AG04450 (cell line): Measurements from ENCODE around the gene STX12. TPM values are rescaled to one million over a fixed set of nuclear protein-coding genes. Genes with fewer than 3 reads are reported as not detected.

Experiments
- CTCF ChIA-PET: fragments of 300-600, 350-600 bp; formaldehyde crosslinking; extraction: SDS; loops from one replicate; lab custom pipeline; 2022; ENCODE audit warnings: antibody characterized with exemption, inconsistent platforms; lab: Charles Lee
- POLR2A ChIA-PET: fragments of 350-600 bp; formaldehyde crosslinking; extraction: SDS; loops from one replicate; lab custom pipeline; 2021; ENCODE audit warnings: antibody characterized with exemption, inconsistent platforms; lab: Yijun Ruan, JAX
- DNase-seq: peaks from one replicate; pipeline ENCODE4 v3.0.0-alpha.2; 2011; ENCODE audit warnings: low read depth, low spot score
- H3K27ac ChIP-seq: one replicate; pipeline ENCODE4 v1.5.1; 2012; ENCODE audit warnings: low read depth, low read length, control low read depth
- H3K27me3 ChIP-seq: one replicate; pipeline ENCODE4 v1.6.0; 2012; ENCODE audit warnings: low read length; ENCODE audit not compliant: control insufficient read depth, insufficient read depth
- H3K4me3 ChIP-seq: 2 replicates; pipeline ENCODE4 v1.5.1; 2011; ENCODE audit warnings: mild to moderate bottlenecking, low read depth, low read length, control low read depth
- H3K9me3 ChIP-seq: 2 replicates; pipeline ENCODE4 v1.5.1; 2012; ENCODE audit warnings: low read length; ENCODE audit not compliant: control insufficient read depth, insufficient read depth
- CTCF ChIP-seq: IDR thresholded peaks from 2 replicates; pipeline ENCODE4 v1.5.1; 2011; ENCODE audit warnings: low read depth, low read length, control low read depth, inconsistent platforms
- polyA plus RNA-seq: library from polyadenylated mRNA; depleted of rRNA; stranded (reverse); fragments of >200 nt; gene quantifications from 2 replicates; pipeline ENCODE4 v1.2.3, GENCODE V29; 2011

STX12 gene
- polyA plus RNA-seq, 1 experiment = 42.6 TPM

- POLR2A ChIA-PET = interaction anchor here (0.6 kb wide), 1 partner anchor 427 kb away, joined by 3 read pairs; no protein-coding TSS in a partner anchor
- Histone ChIP-seq H3K9me3 (peaks cover 6% of the 10 kb centered on the region; the same call in 1 of the 2 replicates), H3K27me3 (no peaks in the 10 kb centered on the region), H3K4me3 (no peak overlapping the region), H3K27ac (no peak overlapping the region)
- CTCF ChIA-PET = interaction anchor here (0.9 kb wide), 1 partner anchor 107 kb away, joined by 3 read pairs; no protein-coding TSS in a partner anchor
- no peak for DNase-seq
- no peak for TF ChIP-seq CTCF
Observed at GRCh38 chr1:27832762-27833161, 59.7 kb downstream of the STX12 start.

- POLR2A ChIA-PET = interaction anchor here (0.6 kb wide), 1 partner anchor 426 kb away, joined by 3 read pairs; no protein-coding TSS in a partner anchor
- Histone ChIP-seq H3K27ac (no peak overlapping the region), H3K9me3 (peaks cover 6% of the 10 kb centered on the region; the same call in 1 of the 2 replicates), H3K27me3 (no peaks in the 10 kb centered on the region), H3K4me3 (no peak overlapping the region)
- DNase-seq = no peak
- no peak for TF ChIP-seq CTCF
- CTCF ChIA-PET = interaction anchor here (0.9 to 1.0 kb wide), 2 partner anchors 17 to 108 kb away, joined by 3 read pairs; no protein-coding TSS in a partner anchor
Observed at GRCh38 chr1:27833470-27833869, 60.5 kb downstream of the STX12 start.

DNA sequence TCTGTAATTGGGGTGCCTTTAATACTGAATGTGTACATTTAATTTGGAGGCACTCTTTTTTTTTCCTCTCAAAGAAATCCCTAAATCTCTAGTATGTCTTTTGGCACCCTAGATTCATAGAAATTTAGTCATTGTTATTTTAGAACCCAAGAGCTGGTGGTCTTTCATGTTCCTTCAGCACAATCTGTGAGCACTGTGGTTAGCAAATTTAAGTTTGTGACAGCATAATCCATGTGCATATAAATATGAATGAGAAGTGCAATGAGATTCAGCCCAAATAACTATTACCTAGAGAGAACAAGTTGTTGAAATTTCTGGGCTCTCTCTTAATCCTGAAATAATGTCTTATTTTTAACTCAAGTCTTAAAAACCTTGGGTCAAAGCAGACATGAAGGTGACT, 62.0 kb downstream of the STX12 start:
- Histone ChIP-seq H3K9me3 (peaks cover 6% of the 10 kb centered on the region; the same call in 1 of the 2 replicates), H3K4me3 (no peak overlapping the region), H3K27ac (no peak overlapping the region), H3K27me3 (no peaks in the 10 kb centered on the region)
- DNase-seq = no peak
- ChIA-PET CTCF (no interaction called here), POLR2A (no interaction called here)
- TF ChIP-seq CTCF = no peak

- CTCF ChIA-PET = no interaction called here
- POLR2A ChIA-PET = no interaction called here
Observed at GRCh38 chr1:27835501-27835900, 62.5 kb downstream of the STX12 start.

More at GRCh38 chr1:27835501-27835900, 62.5 kb downstream of the STX12 start:
- Histone ChIP-seq H3K4me3 (no peak overlapping the region), H3K9me3 (peaks cover 6% of the 10 kb centered on the region; the same call in 1 of the 2 replicates), H3K27ac (no peak overlapping the region), H3K27me3 (no peaks in the 10 kb centered on the region)
- no peak for DNase-seq
- TF ChIP-seq CTCF = no peak
